K562 (cell line): ENCODE measurements around the gene EPN2. TPM values are rescaled to one million over a fixed set of nuclear protein-coding genes. Genes with fewer than 3 reads are reported as not detected.

ENCODE experiments used
- BCLAF1 ChIP-seq, 2 experiments: fragments of 450-650 bp in 1 of 2; IDR thresholded peaks; 2 replicates each; pipeline ENCODE4 v1.6.1; 2011 to 2017; ENCODE audit warnings: low read depth in 2 of 2, antibody characterized with exemption in 1 of 2, borderline replicate concordance in 1 of 2, low read length in 1 of 2, mild to moderate bottlenecking in 1 of 2, mixed read lengths in 1 of 2; ENCODE audit not compliant: control insufficient read depth in 1 of 2
- BRD9 ChIP-seq: fragments of 450-650 bp; IDR thresholded peaks from 2 replicates; pipeline ENCODE4 v1.6.1; 2018; ENCODE audit warnings: low read depth; ENCODE audit not compliant: partially characterized antibody
- ELK3 ChIP-seq: fragments of 450-650 bp; formaldehyde crosslinking; IDR thresholded peaks from 2 replicates; pipeline ENCODE4 v1.4.0; 2020; ENCODE audit warnings: mild to moderate bottlenecking
- GTF2E2 ChIP-seq: fragments of 200-800 bp; sonication (Bioruptor generic); IDR thresholded peaks from 2 replicates; pipeline ENCODE4 v1.6.1; 2016; ENCODE audit warnings: missing genetic modification characterization, missing compliant biosample characterization
- GTF2F1 ChIP-seq: IDR thresholded peaks from 2 replicates; pipeline ENCODE4 v1.6.1; 2011; ENCODE audit warnings: low read depth, low read length, improper control_type of control experiment
- HNRNPLL ChIP-seq: fragments of 200-400 bp; formaldehyde crosslinking; IDR thresholded peaks from 2 replicates; pipeline ENCODE4 v1.6.1; 2017; ENCODE audit warnings: low read length, low read depth, mild to moderate bottlenecking; ENCODE audit not compliant: poor library complexity, severe bottlenecking
- HSF4 ChIP-seq: fragments of 250-450 bp; sonication (Bioruptor Pico); IDR thresholded peaks from 2 replicates; pipeline ENCODE4 v2.1.2; 2022; ENCODE audit warnings: mild to moderate bottlenecking, moderate library complexity, borderline replicate concordance
- ILF3 ChIP-seq: fragments of 450-650 bp; IDR thresholded peaks from 2 replicates; pipeline ENCODE4 v1.6.1; 2018; ENCODE audit warnings: antibody characterized with exemption, mild to moderate bottlenecking, moderate library complexity, borderline replicate concordance
- KDM2B ChIP-seq: fragments of 250-450 bp; sonication (Bioruptor Pico); IDR thresholded peaks from 2 replicates; pipeline ENCODE4 v1.8.0; 2021; ENCODE audit warnings: mild to moderate bottlenecking, moderate library complexity
- KLF6 ChIP-seq: fragments of 250-450 bp; sonication (Bioruptor Pico); IDR thresholded peaks from 2 replicates; pipeline ENCODE4 v1.4.0; 2020; ENCODE audit warnings: mild to moderate bottlenecking, moderate library complexity, borderline replicate concordance
- MTA2 ChIP-seq: fragments of 450-650 bp; IDR thresholded peaks from 2 replicates; pipeline ENCODE4 v1.6.1; 2016; ENCODE audit warnings: low read depth
- NCOA1 ChIP-seq: fragments of 450-650 bp; IDR thresholded peaks from 2 replicates; pipeline ENCODE4 v1.6.1; 2016; ENCODE audit warnings: low read depth
- RBM25 ChIP-seq: fragments of 200-400 bp; formaldehyde crosslinking; IDR thresholded peaks from 2 replicates; pipeline ENCODE4 v1.6.1; 2018; ENCODE audit warnings: low read length, low read depth, moderate library complexity; ENCODE audit not compliant: severe bottlenecking
- SIN3B ChIP-seq: fragments of 450-650 bp; IDR thresholded peaks from 2 replicates; pipeline ENCODE4 v1.6.1; 2017; ENCODE audit warnings: low read depth, mild to moderate bottlenecking, moderate library complexity
- STAG1 ChIP-seq: sonication (generic); formaldehyde crosslinking; IDR thresholded peaks from 2 replicates; pipeline ENCODE4 v1.5.0; 2020; ENCODE audit warnings: missing genetic modification reagents, borderline replicate concordance
- TFAP4 ChIP-seq: sonication (generic); formaldehyde crosslinking; IDR thresholded peaks from 2 replicates; pipeline ENCODE4 v1.8.0; 2022; ENCODE audit warnings: missing genetic modification reagents, mild to moderate bottlenecking, moderate library complexity, borderline replicate concordance
- TRIM24 ChIP-seq, 2 experiments: fragments of 450-650 bp; IDR thresholded peaks; 2 replicates each; pipeline ENCODE4 v1.6.1; 2016
- ZBTB2 ChIP-seq: fragments of 450-650 bp; IDR thresholded peaks from 2 replicates; pipeline ENCODE4 v1.6.1; 2016; ENCODE audit warnings: antibody characterized with exemption
- ZC3H4 ChIP-seq: sonication (generic); formaldehyde crosslinking; IDR thresholded peaks from 2 replicates; pipeline ENCODE4 v1.9.0; 2021; ENCODE audit warnings: missing genetic modification reagents, borderline replicate concordance
- ZNF197 ChIP-seq: fragments of 200-800 bp; sonication (Bioruptor generic); IDR thresholded peaks from 2 replicates; pipeline ENCODE4 v1.6.1; 2016; ENCODE audit warnings: low read depth, missing genetic modification characterization, missing compliant biosample characterization
- ZNF212 ChIP-seq: fragments of 450-650 bp; formaldehyde crosslinking; IDR thresholded peaks from 2 replicates; pipeline ENCODE4 v1.4.0; 2020; ENCODE audit warnings: mild to moderate bottlenecking
- ZNF3 ChIP-seq: fragments of 250-450 bp; sonication (Bioruptor Pico); IDR thresholded peaks from 2 replicates; pipeline ENCODE4 v1.5.0; 2021; ENCODE audit warnings: mild to moderate bottlenecking, moderate library complexity
- ZNF79 ChIP-seq: fragments of 250-450 bp; sonication (Bioruptor Pico); IDR thresholded peaks from 2 replicates; pipeline ENCODE4 v1.4.0; 2020; ENCODE audit warnings: low read depth, mild to moderate bottlenecking, moderate library complexity
- polyA plus RNA-seq, 8 experiments: library from polyadenylated mRNA; depleted of rRNA in 4 of 8; stranded (reverse) in 5 of 8; unstranded in 3 of 8; fragments of >200 nt; fragmentation: Nextera tagmentation in 2 of 8; fragmentation: Illumina TruSeq in 1 of 8; extraction: Ambion mirVana in 2 of 8; extraction: Trizol in 1 of 8; gene quantifications; 2 replicates each; pipeline versions ENCODE4 v1.2.1 to v1.2.3, GENCODE V29; 2011 to 2014; ENCODE audit warnings: inconsistent platforms in 1 of 8, missing spikeins in 1 of 8
- total RNA-seq, 7 experiments: library from RNA; depleted of rRNA in 6 of 7; stranded (reverse); fragments of >200 nt in 6 of 7; fragmentation: Illumina TruSeq in 2 of 7; extraction: Trizol in 2 of 7; gene quantifications; 2 replicates each; pipeline versions ENCODE4 v1.2.1 to v1.2.3, GENCODE V29; 2011 to 2021; ENCODE audit warnings: low replicate concordance in 1 of 7

EPN2 gene
- total and polyA plus RNA-seq, 9 of the 15 experiments (the other 6 are each of a cell fraction or from before 2014, with no cell fraction given): 1.0 to 12.9 (median 8.9) TPM

GRCh38 chr17:19384723-19385391 lies 147.7 kb downstream of the EPN2 start (continued):
- TF ChIP-seq TFAP4 (CRISPR knock-in tag): peak; percentile 76; the same call in 1 of the 2 replicates
- TF ChIP-seq STAG1 (CRISPR knock-in tag): no peak
- TF ChIP-seq ZNF212 (CRISPR knock-in tag): no peak
- TF ChIP-seq ZNF79: no peak
- no peak for TF ChIP-seq GTF2F1
- no peak for TF ChIP-seq ILF3
- TF ChIP-seq RBM25: no peak
- TF ChIP-seq ZNF197 (CRISPR knock-in tag): no peak
- TF ChIP-seq HNRNPLL: no peak
- TF ChIP-seq ZC3H4 (CRISPR knock-in tag): no peak
- TF ChIP-seq ZNF3 (CRISPR knock-in tag): no peak
- 0 out of 4 replicates have a peak, but pooled peaks of 1 of the 2 experiments have one; percentile 17 for TF ChIP-seq TRIM24 (IDR thresholded peaks at IDR 0.05)
- TF ChIP-seq HSF4 (CRISPR knock-in tag): no peak
- TF ChIP-seq BCLAF1 (IDR thresholded peaks at IDR 0.05; ENCODE audit: borderline replicate concordance in 1 of 2, control insufficient read depth in 1 of 2, low read depth in 2 of 2, low read length in 1 of 2): no peak
- TF ChIP-seq NCOA1: no peak
- no peak for TF ChIP-seq GTF2E2 (tag)
- TF ChIP-seq SIN3B: no peak
- TF ChIP-seq MTA2: no peak
- TF ChIP-seq KLF6: no peak
- TF ChIP-seq KDM2B: no peak
- no peak for TF ChIP-seq ZBTB2
- no peak for TF ChIP-seq BRD9
- no peak for TF ChIP-seq ELK3 (CRISPR knock-in tag)
